Measurements from ENCODE around the gene STXBP5. TPM values are rescaled to one million over a fixed set of nuclear protein-coding genes. Genes with fewer than 3 reads are reported as not detected.
A peak's percentile ranks its signal among the peaks of the same experiment; 100 is the strongest.

Gene STXBP5
- total RNA-seq, 6 experiments from 2014 or later: 29.5 to 36.2 (median 32.1) TPM

GRCh38 chr6:147257760-147258159, 53.5 kb downstream of the STXBP5 start:
- Mint-ChIP-seq H3K4me1 (ENCODE audit: low read depth) (no peaks in the 10 kb centered on the region), H3K9me3 (no peaks in the 10 kb centered on the region), H3K27ac (no peak overlapping the region), H3K36me3 (ENCODE audit: low read depth) (peaks cover 29% of the 10 kb centered on the region), H3K27me3 (ENCODE audit: insufficient read depth) (no peaks in the 10 kb centered on the region), H3K4me3 (no peak overlapping the region)
- DNase-seq: no peak
- TF ChIP-seq CTCF (IDR thresholded peaks at IDR 0.05): no peak

GRCh38 chr6:147260091-147260490, 55.9 kb downstream of the STXBP5 start:
- H3K4me1 Mint-ChIP-seq (ENCODE audit: low read depth): no peaks in the 10 kb centered on the region
- no peak for TF ChIP-seq CTCF (IDR thresholded peaks at IDR 0.05)
- DNase-seq: no peak

GRCh38 chr6:147262946-147263345, 58.7 kb downstream of the STXBP5 start:
- Mint-ChIP-seq H3K27me3 (ENCODE audit: insufficient read depth) (no peaks in the 10 kb centered on the region), H3K4me3 (no peak overlapping the region), H3K9me3 (no peaks in the 10 kb centered on the region), H3K36me3 (ENCODE audit: low read depth) (peaks cover 31% of the 10 kb centered on the region), H3K27ac (no peak overlapping the region), H3K4me1 (ENCODE audit: low read depth) (peaks cover 8% of the 10 kb centered on the region)
- no peak for DNase-seq
- TF ChIP-seq CTCF (IDR thresholded peaks at IDR 0.05): no peak

More at GRCh38 chr6:147260091-147260490, 55.9 kb downstream of the STXBP5 start:
- no peaks in the 10 kb centered on the region for H3K9me3 Mint-ChIP-seq
- no peak overlapping the region for H3K4me3 Mint-ChIP-seq
- H3K27me3 Mint-ChIP-seq (ENCODE audit: insufficient read depth): no peaks in the 10 kb centered on the region
- H3K36me3 Mint-ChIP-seq (ENCODE audit: low read depth): peaks cover 15% of the 10 kb centered on the region
- no peak overlapping the region for H3K27ac Mint-ChIP-seq

DNA sequence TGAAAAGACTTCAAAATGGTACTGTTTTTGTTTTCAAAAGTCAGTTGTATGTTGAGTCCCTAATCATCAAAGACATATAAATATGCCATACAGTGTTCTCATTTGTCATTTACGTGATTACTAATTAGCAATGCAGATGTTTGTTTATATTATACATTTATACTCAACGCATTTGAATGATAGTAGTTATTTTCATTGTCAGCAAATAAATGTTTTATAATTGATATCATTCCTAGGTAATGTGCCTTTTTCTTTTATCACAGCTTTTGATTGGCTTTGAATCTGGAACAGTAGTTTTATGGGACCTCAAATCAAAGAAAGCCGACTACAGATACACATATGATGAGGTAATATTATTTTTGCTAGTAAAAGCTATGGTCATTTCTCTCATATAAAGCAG, 62.6 kb downstream of the STXBP5 start:
- Mint-ChIP-seq H3K4me3 (no peak overlapping the region), H3K36me3 (ENCODE audit: low read depth) (peaks cover 36% of the 10 kb centered on the region), H3K27ac (no peak overlapping the region), H3K27me3 (ENCODE audit: insufficient read depth) (no peaks in the 10 kb centered on the region), H3K4me1 (ENCODE audit: low read depth) (peaks cover 18% of the 10 kb centered on the region), H3K9me3 (no peaks in the 10 kb centered on the region)
- DNase-seq: no peak
- TF ChIP-seq CTCF (IDR thresholded peaks at IDR 0.05): no peak

DNA sequence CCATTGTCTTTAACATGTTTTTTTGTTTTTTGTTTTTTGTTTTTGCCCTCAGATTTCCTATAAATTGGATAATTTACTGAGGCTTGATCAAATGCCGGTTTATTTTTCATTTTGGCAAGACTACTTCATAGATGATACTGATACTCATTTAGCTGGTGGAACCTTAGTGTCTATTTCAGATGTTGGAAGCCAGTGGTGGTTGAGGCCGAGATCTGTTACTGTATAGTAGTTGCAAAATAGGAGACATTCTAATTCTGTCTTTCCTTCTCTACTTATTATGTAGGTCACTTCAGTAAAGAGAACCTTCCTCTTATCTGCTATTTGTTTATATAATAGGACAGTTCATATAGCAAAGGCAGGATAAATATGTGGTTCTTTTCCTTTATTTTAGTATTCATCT, 63.4 kb downstream of the STXBP5 start:
- Mint-ChIP-seq H3K36me3 (ENCODE audit: low read depth) (peaks cover 36% of the 10 kb centered on the region), H3K9me3 (no peaks in the 10 kb centered on the region), H3K4me3 (no peak overlapping the region), H3K27ac (peak overlapping the region; percentile 37; the same call in 1 of the 2 replicates), H3K27me3 (ENCODE audit: insufficient read depth) (no peaks in the 10 kb centered on the region), H3K4me1 (ENCODE audit: low read depth) (peaks cover 18% of the 10 kb centered on the region)
- DNase-seq: no peak
- no peak for TF ChIP-seq CTCF (IDR thresholded peaks at IDR 0.05)

GRCh38 chr6:147268254-147268653, 64.0 kb downstream of the STXBP5 start:
- H3K4me1 Mint-ChIP-seq (ENCODE audit: low read depth): peaks cover 18% of the 10 kb centered on the region
- DNase-seq: peak; percentile 1
- no peak overlapping the region for H3K4me3 Mint-ChIP-seq
- no peaks in the 10 kb centered on the region for H3K27me3 Mint-ChIP-seq (ENCODE audit: insufficient read depth)
- no peak for TF ChIP-seq CTCF (IDR thresholded peaks at IDR 0.05)
- peak overlapping the region; percentile 51 for H3K27ac Mint-ChIP-seq
- H3K9me3 Mint-ChIP-seq: no peaks in the 10 kb centered on the region
- H3K36me3 Mint-ChIP-seq (ENCODE audit: low read depth): peaks cover 40% of the 10 kb centered on the region

All from HFFc6 (cell line).